Cerebellar nuclear complex (tissue), 1 donor: ENCODE measurements around the gene DAAM1.

Experiments
- DNase-seq, 2 experiments: peaks; one replicate each; lab custom pipeline; 2025; lab: John Stamatoyannopoulos, UW

DAAM1 gene

GRCh38 chr14:59362513-59362912, 174.0 kb downstream of the DAAM1 start:
- DNase-seq, result no peak

DNA sequence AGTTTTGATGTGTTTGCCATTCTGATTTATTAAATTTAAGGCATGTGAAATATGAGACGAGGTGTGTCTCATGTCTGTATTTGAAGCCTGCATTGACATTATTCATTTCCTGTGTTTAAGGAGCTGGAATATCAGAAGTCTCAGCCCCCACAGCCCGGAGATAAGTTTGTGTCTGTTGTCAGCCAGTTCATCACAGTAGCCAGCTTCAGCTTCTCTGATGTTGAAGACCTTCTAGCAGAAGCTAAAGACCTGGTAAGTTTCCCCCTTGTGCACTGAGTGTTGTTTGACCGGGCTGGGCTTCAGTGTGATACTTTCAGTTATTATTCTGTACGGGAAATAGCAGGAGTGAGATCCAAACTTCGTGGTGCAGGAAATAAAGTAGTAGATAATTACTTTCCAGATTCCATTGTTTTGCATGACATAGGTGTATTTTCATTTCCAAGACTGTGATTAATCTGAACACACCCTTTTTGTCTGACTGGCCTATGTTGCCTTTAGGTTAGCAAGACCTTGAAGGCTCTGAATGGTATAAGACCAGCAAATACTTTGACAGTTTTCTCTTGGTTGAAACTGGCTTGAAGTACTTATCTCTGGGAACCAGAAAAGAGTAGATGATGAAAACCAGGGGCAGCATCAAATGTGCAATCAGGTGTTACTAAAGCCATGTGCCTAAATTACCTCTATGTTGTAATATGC, 175.2 kb downstream of the DAAM1 start:
- no peak for DNase-seq

- no peak for DNase-seq
Measured at GRCh38 chr14:59370158-59370742, 181.8 kb downstream of the DAAM1 start.

- no peak for DNase-seq
Measured at GRCh38 chr14:59371771-59372170, 183.3 kb downstream of the DAAM1 start.

DNA sequence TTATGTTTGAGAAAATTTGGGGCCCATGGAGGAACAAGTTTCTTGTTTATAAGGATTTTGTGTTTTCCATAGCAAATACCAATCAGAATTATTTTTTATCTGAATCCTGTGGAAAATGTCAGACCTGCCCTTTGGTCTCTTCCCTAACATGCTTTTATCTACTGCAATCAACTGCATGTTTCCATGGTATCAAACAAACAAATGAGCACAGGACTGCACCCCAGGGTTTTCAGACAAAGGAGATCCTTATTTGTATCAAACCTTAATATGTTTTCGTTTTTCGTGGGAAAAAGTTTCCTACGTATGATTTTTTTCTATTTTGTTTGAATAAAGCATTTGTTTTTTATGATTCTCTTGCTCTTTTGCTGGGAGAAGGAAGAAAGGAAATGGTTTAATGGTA, 185.6 kb downstream of the DAAM1 start:
- DNase-seq, result no peak

GRCh38 chr14:59376686-59377085, 188.2 kb downstream of the DAAM1 start:
- no peak for DNase-seq

GRCh38 chr14:59377491-59377890, 189.0 kb downstream of the DAAM1 start:
- no peak for DNase-seq

- DNase-seq, result no peak
Measured at GRCh38 chr14:59377991-59378601, 189.6 kb downstream of the DAAM1 start.

GRCh38 chr14:59389936-59390335, 201.5 kb downstream of the DAAM1 start:
- no peak for DNase-seq

- no peak for DNase-seq
Measured at GRCh38 chr14:59391388-59391787, 202.9 kb downstream of the DAAM1 start.

DNA sequence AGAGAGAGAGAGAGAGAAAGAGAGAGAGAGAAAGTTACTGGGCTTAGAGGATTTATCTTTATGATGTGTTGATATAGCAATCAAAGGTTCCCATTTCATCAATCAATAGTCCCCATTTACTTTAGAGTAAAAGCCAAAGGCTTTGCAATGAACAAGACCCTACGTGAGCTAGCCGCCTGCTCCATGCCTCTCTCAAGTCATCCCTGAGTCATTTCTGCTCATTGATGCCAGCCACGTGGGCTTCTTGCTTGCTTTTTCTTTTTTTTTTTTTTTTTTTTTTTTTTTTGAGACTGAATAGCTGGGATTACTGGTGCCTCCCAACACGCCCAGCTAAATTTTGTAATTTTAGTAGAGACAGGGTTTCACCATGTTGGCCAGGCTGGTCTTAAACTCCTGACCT, 205.8 kb downstream of the DAAM1 start:
- no peak for DNase-seq

DNA sequence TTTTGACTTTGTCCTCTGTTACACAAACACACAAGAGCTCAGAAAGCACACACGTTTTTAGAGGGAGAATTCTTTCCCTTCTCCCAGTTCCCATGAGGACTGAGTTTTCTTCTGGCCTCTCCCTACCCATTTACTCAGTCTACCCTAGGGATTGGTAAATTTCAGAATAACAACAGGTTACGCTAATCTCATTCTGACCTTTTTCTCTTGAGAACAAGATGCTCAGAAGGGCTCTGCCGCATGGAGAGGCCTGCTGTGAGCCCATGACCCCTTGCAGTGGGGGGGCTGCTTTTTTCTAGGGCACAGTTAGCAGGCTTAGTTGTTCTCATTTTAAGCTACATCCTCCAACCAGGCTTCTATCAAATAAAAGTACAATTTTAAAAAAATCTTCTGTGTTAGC, 207.2 kb downstream of the DAAM1 start:
- no peak for DNase-seq

GRCh38 chr14:59398841-59399240, 210.4 kb downstream of the DAAM1 start:
- no peak for DNase-seq

DNA sequence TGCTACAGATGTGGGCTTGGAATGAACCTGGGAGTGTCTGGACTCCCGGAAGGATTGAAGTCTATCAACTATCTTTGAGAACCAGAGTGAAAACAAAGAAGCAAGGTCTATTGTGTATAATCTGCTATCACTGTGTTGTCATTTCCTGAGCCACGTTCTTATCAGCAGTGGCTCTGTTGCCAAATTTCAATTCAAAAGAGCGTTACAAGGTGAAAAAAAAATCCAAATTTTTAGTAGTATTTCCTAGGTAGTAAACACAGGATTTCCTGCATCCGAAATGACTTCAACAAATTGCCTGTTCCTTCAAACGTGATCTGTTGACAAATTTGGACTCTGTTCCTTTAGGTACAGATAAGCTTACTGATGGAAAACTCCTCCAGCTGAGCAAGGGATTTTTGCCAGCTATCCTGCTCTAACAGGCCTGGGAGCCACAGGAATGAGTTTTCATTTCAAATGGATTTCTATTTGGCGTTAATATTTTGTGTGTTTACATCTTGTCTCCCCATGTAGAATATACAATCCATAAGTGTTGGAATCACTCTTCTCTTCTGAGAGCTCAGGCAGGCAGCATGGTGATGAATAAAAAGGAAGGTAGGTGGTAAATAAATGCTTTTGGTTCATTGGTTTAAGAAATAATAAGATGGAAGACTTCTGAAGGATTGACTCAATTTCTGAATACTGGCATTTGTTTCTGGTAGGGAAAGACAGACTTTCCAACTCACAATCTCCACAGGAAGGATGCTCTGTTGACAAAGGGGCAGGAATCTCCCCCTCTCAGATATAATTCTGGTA, 218.2 kb downstream of the DAAM1 start:
- DNase-seq, result no peak

- no peak for DNase-seq
Measured at GRCh38 chr14:59407246-59408010, 219.0 kb downstream of the DAAM1 start.

DNA sequence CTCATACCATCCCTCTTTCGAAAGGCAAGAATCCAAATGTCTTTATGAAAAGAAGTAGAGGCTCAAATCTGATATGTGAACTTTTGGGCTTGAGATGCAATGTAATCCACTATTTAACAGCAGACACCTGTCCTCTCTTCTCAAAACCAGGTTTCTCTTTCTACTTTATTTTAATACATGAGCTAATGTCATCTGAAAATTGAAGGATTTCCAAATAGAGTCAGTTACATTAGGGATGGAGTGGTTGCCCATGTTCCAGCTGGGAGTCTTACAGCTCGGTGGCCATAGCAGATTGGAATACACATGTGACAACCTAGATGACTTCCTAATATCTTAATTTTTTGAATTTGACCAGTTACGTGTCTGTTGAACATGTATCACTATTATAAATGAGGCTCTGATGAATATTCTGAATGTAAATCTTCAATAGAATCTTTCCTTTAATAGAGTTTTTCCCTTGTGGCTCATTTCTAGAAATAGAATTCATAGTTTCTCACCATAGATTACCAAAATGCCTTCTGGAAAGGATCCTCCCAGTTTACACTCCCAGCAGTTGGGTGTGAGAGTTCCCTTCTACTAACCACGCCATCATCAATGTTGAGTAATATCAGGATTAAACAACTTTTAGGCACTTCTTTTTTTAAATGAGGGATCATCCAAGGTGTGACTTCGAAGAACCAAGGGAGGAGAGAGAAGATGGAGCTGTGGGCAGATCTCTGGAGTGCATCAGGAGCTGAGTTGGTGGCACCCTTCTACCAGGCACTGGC, 227.6 kb downstream of the DAAM1 start:
- no peak for DNase-seq

- DNase-seq, result no peak
Measured at GRCh38 chr14:59417311-59417710, 228.8 kb downstream of the DAAM1 start.

DNA sequence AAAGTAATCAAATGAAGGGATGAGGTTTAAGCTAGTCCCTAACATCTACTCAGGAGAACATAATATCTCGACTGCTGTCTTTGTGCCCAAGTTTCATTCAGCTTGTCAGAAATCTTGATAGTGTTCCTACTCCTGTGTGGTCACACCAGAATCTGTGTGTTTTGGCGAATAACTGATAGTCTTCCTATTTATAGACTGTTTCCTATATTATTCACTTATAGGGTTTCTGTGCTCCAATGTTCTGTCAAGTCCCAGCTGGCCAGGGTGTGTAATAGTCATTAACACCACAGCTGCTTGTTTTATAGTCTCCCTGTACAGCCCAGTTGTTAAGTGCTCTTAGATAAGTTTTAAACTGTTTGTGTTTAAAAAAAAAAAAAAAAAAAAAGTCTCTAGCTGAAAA, 230.8 kb downstream of the DAAM1 start:
- DNase-seq, result no peak
